Lower lobe of right lung (tissue), 2 donors: ENCODE measurements around the gene F2RL1. TPM values are rescaled to one million over a fixed set of nuclear protein-coding genes. Genes with fewer than 3 reads are reported as not detected.
"Not testable (repeated sequence)": the region's sequence is repeated elsewhere in the genome, so short reads cannot be mapped to it uniquely, and the experiment has no call there.

ENCODE experiments used
- ATAC-seq, 2 donors: fragments of 200-7000 bp; cut with Tn5 transposase; one replicate each; pipeline ENCODE4 v1.9.1; 2020 to 2022; ENCODE audit warnings: mild to moderate bottlenecking in 2 of 2, moderate library complexity in 2 of 2
- DNase-seq: peaks from one replicate; pipeline ENCODE4 v3.0.0-alpha.2; 2020
- H3K27ac ChIP-seq: fragments of 200-600 bp; one replicate; pipeline ENCODE4 v1.8.0; 2022
- H3K27me3 ChIP-seq: fragments of 200-600 bp; one replicate; pipeline ENCODE4 v1.8.0; 2022; ENCODE audit warnings: low read depth
- H3K36me3 ChIP-seq: fragments of 200-600 bp; one replicate; pipeline ENCODE4 v1.8.0; 2022; ENCODE audit warnings: mild to moderate bottlenecking
- H3K4me1 ChIP-seq: fragments of 200-600 bp; one replicate; pipeline ENCODE4 v1.8.0; 2022
- H3K4me3 ChIP-seq: fragments of 200-600 bp; one replicate; pipeline ENCODE4 v1.8.0; 2022; ENCODE audit warnings: mild to moderate bottlenecking
- H3K9me3 ChIP-seq: fragments of 200-600 bp; one replicate; pipeline ENCODE4 v1.8.0; 2022
- CTCF ChIP-seq: fragments of 200-600 bp; IDR thresholded peaks from one replicate; pipeline ENCODE4 v1.8.0; 2022; ENCODE audit warnings: antibody characterized with exemption, mild to moderate bottlenecking
- intact Hi-C: fragments of 100-400 bp; cut with DNase I; formaldehyde crosslinking; loops from one replicate; pipeline ENCODE4 v1.11.0; 2022
- total RNA-seq: library from RNA; stranded (reverse); fragmentation: NEBNext Ultra II Directional; extraction: Animal tissue kit (Norgen Biotek cat#: 25700); gene quantifications from one replicate; pipeline ENCODE4 v1.2.1, GENCODE V29; 2021
- donor health status: DM: no; HTN: yes; CAD: no; lungs with severe emphysema.

Gene F2RL1
- total RNA-seq, 1 donor from 2014 or later, result 5.9 TPM

- no peak for ATAC-seq
- no peak for TF ChIP-seq CTCF
- no peak overlapping the region for H3K27ac ChIP-seq
These were observed 10.6 kb upstream of the F2RL1 start for GRCh38 chr5:76808141-76808691.

GRCh38 chr5:76809141-76809540 is 9.7 kb upstream of the F2RL1 start:
- no peak overlapping the region for H3K27ac ChIP-seq
- H3K4me1 ChIP-seq, result no peaks in the 10 kb centered on the region
- no peaks in the 10 kb centered on the region for H3K9me3 ChIP-seq
- no peak for TF ChIP-seq CTCF
- H3K4me3 ChIP-seq, result no peak overlapping the region
- H3K27me3 ChIP-seq, result no peaks in the 10 kb centered on the region
- no peak for ATAC-seq
- intact Hi-C loops, result no loop called here
- no peaks in the 10 kb centered on the region for H3K36me3 ChIP-seq
- DNase-seq, result no peak

More at GRCh38 chr5:76808141-76808691, 10.6 kb upstream of the F2RL1 start:
- DNase-seq, result no peak
- no peaks in the 10 kb centered on the region for H3K4me1 ChIP-seq
- H3K4me3 ChIP-seq, result no peak overlapping the region
- H3K9me3 ChIP-seq, result no peaks in the 10 kb centered on the region
- intact Hi-C loops, result no loop called here
- no peaks in the 10 kb centered on the region for H3K27me3 ChIP-seq
- H3K36me3 ChIP-seq, result no peaks in the 10 kb centered on the region

- no peak overlapping the region for H3K27ac ChIP-seq
- no peaks in the 10 kb centered on the region for H3K4me1 ChIP-seq
- no peak for ATAC-seq
- H3K36me3 ChIP-seq, result no peaks in the 10 kb centered on the region
- no peak overlapping the region for H3K4me3 ChIP-seq
- intact Hi-C loops, result no loop called here
- H3K9me3 ChIP-seq, result no peaks in the 10 kb centered on the region
- DNase-seq, result no peak
- H3K27me3 ChIP-seq, result no peaks in the 10 kb centered on the region
- TF ChIP-seq CTCF, result no peak
These were observed 8.6 kb upstream of the F2RL1 start for GRCh38 chr5:76810236-76810635.

GRCh38 chr5:76811214-76811613 is 7.6 kb upstream of the F2RL1 start:
- no peak for DNase-seq
- H3K36me3 ChIP-seq, result no peaks in the 10 kb centered on the region

GRCh38 chr5:76812209-76812608 is 6.6 kb upstream of the F2RL1 start:
- DNase-seq, H3K4me1 ChIP-seq, intact Hi-C loops, H3K27me3 ChIP-seq, ATAC-seq, H3K4me3 ChIP-seq, H3K27ac ChIP-seq, H3K36me3 ChIP-seq, H3K9me3 ChIP-seq: not testable (repeated sequence)

More at GRCh38 chr5:76811214-76811613, 7.6 kb upstream of the F2RL1 start:
- Histone ChIP-seq H3K4me3 (no peak overlapping the region), H3K27ac (no peak overlapping the region), H3K27me3 (no peaks in the 10 kb centered on the region), H3K9me3 (no peaks in the 10 kb centered on the region), H3K4me1 (no peaks in the 10 kb centered on the region)
- intact Hi-C loops, result no loop called here
- no peak for ATAC-seq
- no peak for TF ChIP-seq CTCF

GRCh38 chr5:76813982-76814562 is 4.8 kb upstream of the F2RL1 start:
- H3K9me3 ChIP-seq, result no peaks in the 10 kb centered on the region
- ATAC-seq (no peak), DNase-seq (no peak)
- TF ChIP-seq CTCF, result no peak
- peaks cover 7% of the 10 kb centered on the region for H3K4me1 ChIP-seq
- no peak overlapping the region for H3K4me3 ChIP-seq
- peaks cover 10% of the 10 kb centered on the region for H3K27me3 ChIP-seq
- no peak overlapping the region for H3K27ac ChIP-seq
- H3K36me3 ChIP-seq, result no peaks in the 10 kb centered on the region
- intact Hi-C loops, result no loop called here
